Measurements from ENCODE around the gene THRA.

THRA gene

DNA sequence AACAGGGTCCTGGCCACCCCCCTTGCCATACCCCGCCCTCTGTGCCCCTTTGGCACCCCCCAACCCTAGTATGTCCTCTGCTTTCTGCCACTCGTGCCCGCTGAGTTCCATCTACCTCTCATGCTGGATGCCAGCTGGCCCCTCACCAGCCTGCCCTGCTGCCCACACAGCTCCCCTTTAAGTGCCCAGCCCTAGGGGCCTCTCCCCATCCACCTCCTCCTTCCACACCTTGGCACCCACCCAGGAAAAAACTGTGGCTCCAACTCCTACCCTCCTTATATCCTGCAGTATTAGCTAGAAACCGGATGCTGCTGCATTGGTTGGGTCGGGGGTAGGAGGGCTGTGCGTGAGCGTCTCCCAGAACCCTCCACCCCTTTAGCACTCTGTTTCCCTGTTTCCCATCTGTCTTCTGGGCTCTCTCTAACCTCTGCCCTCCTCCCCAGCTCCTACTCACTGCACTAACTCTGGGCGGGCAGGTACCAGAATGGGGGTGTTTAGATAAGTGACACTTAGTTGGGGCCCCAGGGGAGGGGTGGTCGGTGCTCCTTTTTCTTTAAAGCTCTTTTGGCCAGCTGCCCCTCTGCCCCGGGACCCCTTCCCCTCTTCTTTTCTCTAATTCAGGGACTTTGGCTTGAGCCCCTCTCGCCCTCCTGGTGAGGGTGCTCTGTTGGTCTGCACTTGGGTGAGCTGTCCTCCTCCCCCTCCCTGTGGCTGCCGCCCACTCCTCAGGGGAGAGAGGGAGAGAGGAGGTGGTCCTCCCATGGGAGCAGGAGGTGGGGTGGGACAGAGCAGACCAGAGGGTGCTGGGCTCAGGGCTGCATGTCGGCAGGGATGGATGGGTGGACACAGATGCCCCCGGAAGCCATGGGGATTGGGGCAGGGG, 27.7 kb downstream of the THRA start:
- H3K4me1 ChIP-seq (ENCODE audit: control insufficient read depth, insufficient read depth, low read length) = peaks cover 17% of the 10 kb centered on the region
- H3K9ac ChIP-seq (ENCODE audit: low read length) = no peak overlapping the region
- H3K27me3 ChIP-seq (replicated peaks; ENCODE audit: control insufficient read depth, insufficient read depth, low read length) = no peaks in the 10 kb centered on the region
- H3K36me3 ChIP-seq (ENCODE audit: control insufficient read depth, insufficient read depth, low read length, severe bottlenecking) = peaks cover 74% of the 10 kb centered on the region
- H3K4me3 ChIP-seq (ENCODE audit: low read length) = no peak overlapping the region
- H3K9me3 ChIP-seq (ENCODE audit: control insufficient read depth, low read length) = no peaks in the 10 kb centered on the region
- DNase-seq (ENCODE audit: low read depth) = no peak

DNA sequence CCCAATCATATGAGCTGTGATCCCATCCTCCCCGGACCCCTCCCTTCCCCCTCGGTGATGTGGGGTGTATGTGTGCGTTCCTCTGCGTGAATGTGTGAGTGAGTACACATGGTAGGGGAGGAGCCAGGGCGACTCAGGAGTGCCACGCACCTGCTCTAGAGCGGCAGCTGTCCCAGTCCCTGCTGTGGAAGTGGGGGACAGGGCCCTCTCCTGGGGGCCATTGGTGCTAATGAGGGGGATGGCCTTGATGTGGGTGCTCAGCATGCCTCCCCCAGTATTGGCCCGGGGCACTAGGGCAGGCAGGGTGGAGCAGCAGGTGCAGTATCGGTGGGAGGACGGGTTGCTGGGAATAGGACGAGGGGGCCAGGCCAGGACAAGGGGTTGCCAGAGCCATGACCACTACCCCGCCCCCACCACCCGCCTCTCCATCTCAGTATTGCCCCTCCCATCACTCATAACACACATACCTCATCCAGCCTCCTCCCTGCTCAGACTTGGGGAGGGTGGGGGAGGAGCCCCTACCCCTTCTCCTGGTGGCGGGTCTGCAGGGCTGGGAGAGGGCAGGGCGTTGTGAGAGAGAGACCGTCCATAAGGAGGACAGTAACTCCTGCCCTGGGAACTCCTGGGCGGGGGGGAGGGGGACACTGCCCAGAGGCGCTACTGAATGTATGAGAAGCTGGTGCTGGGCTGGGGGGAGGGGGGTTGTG, 29.1 kb downstream of the THRA start:
- no peak for DNase-seq (ENCODE audit: low read depth)
- H3K9me3 ChIP-seq (ENCODE audit: control insufficient read depth, low read length) = no peaks in the 10 kb centered on the region
- peaks cover 73% of the 10 kb centered on the region for H3K36me3 ChIP-seq (ENCODE audit: control insufficient read depth, insufficient read depth, low read length, severe bottlenecking)
- H3K27me3 ChIP-seq (replicated peaks; ENCODE audit: control insufficient read depth, insufficient read depth, low read length) = no peaks in the 10 kb centered on the region
- H3K4me1 ChIP-seq (ENCODE audit: control insufficient read depth, insufficient read depth, low read length) = peaks cover 23% of the 10 kb centered on the region
- H3K4me3 ChIP-seq (ENCODE audit: low read length) = no peak overlapping the region
- no peak overlapping the region for H3K9ac ChIP-seq (ENCODE audit: low read length)

DNA sequence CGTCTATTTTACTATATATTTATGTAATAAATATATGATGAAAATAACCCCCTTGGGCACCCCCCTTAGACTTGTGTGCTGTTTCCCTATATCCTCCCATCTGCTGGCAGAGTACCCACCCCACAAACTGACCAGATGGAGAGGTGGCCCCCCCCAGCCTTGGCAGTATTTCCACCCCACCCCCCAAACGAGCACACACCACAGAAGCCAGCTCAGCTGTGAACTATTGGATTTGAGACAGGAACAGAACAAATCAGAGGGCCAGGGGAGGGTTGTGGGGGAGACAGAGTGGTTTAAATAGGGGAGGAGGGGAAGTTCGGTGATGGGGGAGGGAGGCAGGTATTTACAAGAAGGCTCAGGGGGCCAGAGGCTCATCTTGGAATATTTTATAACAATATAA, 29.8 kb downstream of the THRA start:
- Histone ChIP-seq H3K4me1 (ENCODE audit: control insufficient read depth, insufficient read depth, low read length) (peaks cover 30% of the 10 kb centered on the region), H3K4me3 (ENCODE audit: low read length) (no peak overlapping the region), H3K36me3 (ENCODE audit: control insufficient read depth, insufficient read depth, low read length, severe bottlenecking) (peaks cover 72% of the 10 kb centered on the region), H3K27me3 (replicated peaks; ENCODE audit: control insufficient read depth, insufficient read depth, low read length) (no peaks in the 10 kb centered on the region), H3K9ac (ENCODE audit: low read length) (peak overlapping the region; percentile 65), H3K9me3 (ENCODE audit: control insufficient read depth, low read length) (no peaks in the 10 kb centered on the region)
- DNase-seq (ENCODE audit: low read depth) = no peak

DNA sequence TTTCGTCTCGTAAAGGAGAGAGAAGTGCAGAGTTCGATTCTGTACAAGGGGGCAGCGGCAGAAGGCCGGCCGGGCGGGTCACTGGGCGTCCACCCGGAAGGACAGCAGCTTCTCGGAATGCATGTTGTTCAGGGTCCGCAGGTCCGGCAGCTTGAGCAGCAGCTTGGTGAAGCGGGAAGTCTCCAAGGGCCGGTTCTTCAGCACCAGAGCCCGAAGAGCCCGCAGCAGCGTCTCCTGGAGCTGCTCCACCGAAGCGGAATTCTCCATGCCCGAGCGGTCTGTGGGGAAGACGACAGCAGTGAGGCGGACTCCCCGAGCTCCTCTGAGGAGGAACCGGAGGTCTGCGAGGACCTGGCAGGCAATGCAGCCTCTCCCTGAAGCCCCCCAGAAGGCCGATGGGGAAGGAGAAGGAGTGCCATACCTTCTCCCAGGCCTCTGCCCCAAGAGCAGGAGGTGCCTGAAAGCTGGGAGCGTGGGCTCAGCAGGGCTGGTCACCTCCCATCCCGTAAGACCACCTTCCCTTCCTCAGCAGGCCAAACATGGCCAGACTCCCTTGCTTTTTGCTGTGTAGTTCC, 30.3 kb downstream of the THRA start:
- Histone ChIP-seq H3K4me1 (ENCODE audit: control insufficient read depth, insufficient read depth, low read length) (peaks cover 35% of the 10 kb centered on the region), H3K9me3 (ENCODE audit: control insufficient read depth, low read length) (no peaks in the 10 kb centered on the region), H3K9ac (ENCODE audit: low read length) (peak overlapping the region; percentile 65), H3K27me3 (replicated peaks; ENCODE audit: control insufficient read depth, insufficient read depth, low read length) (no peaks in the 10 kb centered on the region), H3K4me3 (ENCODE audit: low read length) (no peak overlapping the region), H3K36me3 (ENCODE audit: control insufficient read depth, insufficient read depth, low read length, severe bottlenecking) (peaks cover 67% of the 10 kb centered on the region)
- no peak for DNase-seq (ENCODE audit: low read depth)

- Histone ChIP-seq H3K36me3 (ENCODE audit: control insufficient read depth, insufficient read depth, low read length, severe bottlenecking) (peaks cover 61% of the 10 kb centered on the region), H3K4me1 (ENCODE audit: control insufficient read depth, insufficient read depth, low read length) (peaks cover 41% of the 10 kb centered on the region), H3K27me3 (replicated peaks; ENCODE audit: control insufficient read depth, insufficient read depth, low read length) (no peaks in the 10 kb centered on the region), H3K4me3 (ENCODE audit: low read length) (no peak overlapping the region), H3K9ac (ENCODE audit: low read length) (peak overlapping the region; percentile 65), H3K9me3 (ENCODE audit: control insufficient read depth, low read length) (no peaks in the 10 kb centered on the region)
- no peak for DNase-seq (ENCODE audit: low read depth)
These were observed 30.9 kb downstream of the THRA start for GRCh38 chr17:40093580-40094201.

GRCh38 chr17:40094874-40095273, 32.1 kb downstream of the THRA start:
- DNase-seq (ENCODE audit: low read depth) = no peak
- no peaks in the 10 kb centered on the region for H3K27me3 ChIP-seq (replicated peaks; ENCODE audit: control insufficient read depth, insufficient read depth, low read length)
- H3K9me3 ChIP-seq (ENCODE audit: control insufficient read depth, low read length) = no peaks in the 10 kb centered on the region
- peaks cover 42% of the 10 kb centered on the region for H3K4me1 ChIP-seq (ENCODE audit: control insufficient read depth, insufficient read depth, low read length)
- H3K4me3 ChIP-seq (ENCODE audit: low read length) = no peak overlapping the region
- H3K36me3 ChIP-seq (ENCODE audit: control insufficient read depth, insufficient read depth, low read length, severe bottlenecking) = peaks cover 52% of the 10 kb centered on the region
- H3K9ac ChIP-seq (ENCODE audit: low read length) = no peak overlapping the region

- Histone ChIP-seq H3K9ac (ENCODE audit: low read length) (no peak overlapping the region), H3K4me3 (ENCODE audit: low read length) (no peak overlapping the region), H3K36me3 (ENCODE audit: control insufficient read depth, insufficient read depth, low read length, severe bottlenecking) (peaks cover 49% of the 10 kb centered on the region), H3K9me3 (ENCODE audit: control insufficient read depth, low read length) (no peaks in the 10 kb centered on the region), H3K27me3 (replicated peaks; ENCODE audit: control insufficient read depth, insufficient read depth, low read length) (no peaks in the 10 kb centered on the region), H3K4me1 (ENCODE audit: control insufficient read depth, insufficient read depth, low read length) (peaks cover 42% of the 10 kb centered on the region)
- DNase-seq (ENCODE audit: low read depth) = no peak
These were observed 32.7 kb downstream of the THRA start for GRCh38 chr17:40095351-40095943.

- peak overlapping the region; percentile 92 for H3K9ac ChIP-seq (ENCODE audit: low read length)
- H3K27me3 ChIP-seq (replicated peaks; ENCODE audit: control insufficient read depth, insufficient read depth, low read length) = no peaks in the 10 kb centered on the region
- no peak for DNase-seq (ENCODE audit: low read depth)
- peaks cover 48% of the 10 kb centered on the region for H3K36me3 ChIP-seq (ENCODE audit: control insufficient read depth, insufficient read depth, low read length, severe bottlenecking)
- peaks cover 46% of the 10 kb centered on the region for H3K4me1 ChIP-seq (ENCODE audit: control insufficient read depth, insufficient read depth, low read length)
- H3K4me3 ChIP-seq (ENCODE audit: low read length) = peak overlapping the region; percentile 85
- H3K9me3 ChIP-seq (ENCODE audit: control insufficient read depth, low read length) = no peaks in the 10 kb centered on the region
These were observed 33.4 kb downstream of the THRA start for GRCh38 chr17:40095944-40096791.

DNA sequence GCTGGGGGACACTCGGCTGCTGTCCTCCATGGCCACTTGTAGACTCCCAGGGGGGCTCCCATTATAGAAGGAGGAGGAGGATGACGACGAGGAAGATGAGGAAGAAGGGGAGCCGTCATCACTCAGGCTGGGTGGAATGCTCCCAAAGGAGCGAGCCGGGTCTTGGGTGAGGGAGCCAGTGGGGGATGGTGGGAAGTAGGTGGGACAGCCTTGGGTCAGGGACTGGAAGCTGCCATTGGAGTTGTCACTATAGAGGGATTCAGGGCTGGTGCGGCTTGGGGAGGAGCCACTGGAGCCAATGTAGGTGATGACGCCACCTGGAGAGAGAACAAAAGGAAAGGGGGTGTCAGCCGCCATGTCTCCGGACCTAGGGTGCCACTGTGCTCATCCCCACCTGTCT, 34.3 kb downstream of the THRA start:
- Histone ChIP-seq H3K4me3 (ENCODE audit: low read length) (peak overlapping the region; percentile 85), H3K9me3 (ENCODE audit: control insufficient read depth, low read length) (no peaks in the 10 kb centered on the region), H3K36me3 (ENCODE audit: control insufficient read depth, insufficient read depth, low read length, severe bottlenecking) (peaks cover 48% of the 10 kb centered on the region), H3K27me3 (replicated peaks; ENCODE audit: control insufficient read depth, insufficient read depth, low read length) (no peaks in the 10 kb centered on the region), H3K9ac (ENCODE audit: low read length) (peak overlapping the region; percentile 92), H3K4me1 (ENCODE audit: control insufficient read depth, insufficient read depth, low read length) (peaks cover 54% of the 10 kb centered on the region)
- DNase-seq (ENCODE audit: low read depth) = no peak

Data from adipocyte (in vitro differentiated cells).